Endometrial microvascular endothelial cells (primary cell): Measurements from ENCODE around the gene KIAA1549. TPM values are rescaled to one million over a fixed set of nuclear protein-coding genes. Genes with fewer than 3 reads are reported as not detected.

Experiments used
- in situ Hi-C: cut with HindIII; loops from 2 replicates; pipeline ENCODE4 v1.10.0; 2017; ENCODE audit warnings: low sequenced_read_pairs, low pct_unique_long_range_greater_than_20kb; ENCODE audit errors: inconsistent ontology term
- total RNA-seq: library from RNA; depleted of rRNA; stranded (reverse); fragments of >200 nt; gene quantifications from one replicate; pipeline ENCODE4 v1.2.3, GENCODE V29; 2015; ENCODE audit errors: inconsistent ontology term

The KIAA1549 gene
- total RNA-seq, 1 donor from 2014 or later: 4.9 TPM

DNA sequence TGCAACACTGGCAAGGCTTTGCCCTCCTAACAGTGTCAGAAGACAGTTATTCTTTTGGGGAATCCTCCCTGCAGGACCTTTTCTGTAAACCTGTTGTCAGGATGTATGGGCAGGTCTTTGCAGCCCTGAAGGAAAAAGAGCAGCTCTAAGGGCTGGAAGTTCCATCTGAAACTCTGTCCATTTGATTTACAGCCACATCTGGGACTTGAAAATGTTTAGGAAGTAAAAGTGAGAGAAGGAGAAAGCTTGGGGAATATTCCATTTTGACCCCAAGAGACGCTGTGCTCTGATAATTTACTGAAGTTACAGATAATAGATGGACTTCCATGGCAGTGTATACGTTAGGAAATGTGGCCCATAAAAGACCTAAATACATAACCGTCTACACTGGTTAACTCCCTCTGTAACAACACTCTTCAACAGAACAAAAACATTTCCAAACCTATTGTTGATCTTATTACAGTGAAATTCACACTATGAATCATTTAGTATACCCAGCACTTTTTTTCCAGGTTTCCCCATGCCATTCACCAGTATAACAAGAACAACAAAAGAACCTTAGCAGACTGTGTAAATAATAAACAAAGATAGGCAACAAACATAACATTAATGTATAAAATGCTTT, 89.1 kb downstream of the KIAA1549 start:
- in situ Hi-C loops: no loop called here

- in situ Hi-C loops: no loop called here
Observed at GRCh38 chr7:138891446-138891810, 89.8 kb downstream of the KIAA1549 start.

DNA sequence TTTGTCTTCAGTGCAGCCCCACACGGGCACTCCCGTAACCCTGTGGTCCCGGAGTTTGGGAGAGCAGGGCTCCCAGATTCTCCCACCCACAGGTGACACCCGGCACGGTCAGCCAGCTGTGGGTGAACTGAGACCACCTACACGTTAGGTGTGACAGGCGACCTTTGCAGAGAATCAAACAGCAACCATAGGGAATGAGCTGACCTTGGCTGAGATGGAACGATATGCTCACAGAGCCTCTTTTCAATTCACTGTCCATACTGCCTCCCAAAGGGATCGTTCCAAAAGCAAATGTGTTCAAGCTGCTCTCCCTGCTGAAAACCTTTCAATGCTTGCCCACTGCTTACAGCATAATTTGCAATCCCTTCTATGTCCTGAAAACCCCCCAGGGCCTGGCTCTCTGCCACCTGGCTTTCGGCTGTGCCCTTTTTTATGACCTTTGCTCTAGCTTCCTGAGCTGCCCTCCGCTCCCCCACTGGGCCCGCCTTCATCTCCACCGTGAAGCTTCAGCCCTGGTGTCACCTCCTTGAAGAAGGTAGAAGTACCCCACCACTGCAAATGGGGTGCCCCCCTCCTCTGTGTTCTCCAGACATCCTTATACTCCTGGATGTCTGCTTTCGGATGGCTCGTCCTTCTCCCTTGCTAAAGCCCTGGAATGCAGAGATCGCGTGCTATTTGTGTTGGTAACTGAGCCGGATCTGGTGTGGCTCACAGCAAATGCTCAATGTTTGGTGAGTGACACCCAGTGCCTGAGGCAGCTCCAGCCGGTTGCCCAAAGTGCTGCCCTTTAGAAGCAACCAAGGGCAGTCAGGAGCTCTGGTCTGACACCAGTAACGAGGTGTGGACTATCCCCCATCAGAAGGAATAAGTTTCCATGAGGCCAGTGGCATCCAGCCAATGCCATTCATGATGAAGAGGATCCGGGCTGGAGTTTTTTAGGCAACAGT, 90.4 kb downstream of the KIAA1549 start:
- in situ Hi-C loops: no loop called here

DNA sequence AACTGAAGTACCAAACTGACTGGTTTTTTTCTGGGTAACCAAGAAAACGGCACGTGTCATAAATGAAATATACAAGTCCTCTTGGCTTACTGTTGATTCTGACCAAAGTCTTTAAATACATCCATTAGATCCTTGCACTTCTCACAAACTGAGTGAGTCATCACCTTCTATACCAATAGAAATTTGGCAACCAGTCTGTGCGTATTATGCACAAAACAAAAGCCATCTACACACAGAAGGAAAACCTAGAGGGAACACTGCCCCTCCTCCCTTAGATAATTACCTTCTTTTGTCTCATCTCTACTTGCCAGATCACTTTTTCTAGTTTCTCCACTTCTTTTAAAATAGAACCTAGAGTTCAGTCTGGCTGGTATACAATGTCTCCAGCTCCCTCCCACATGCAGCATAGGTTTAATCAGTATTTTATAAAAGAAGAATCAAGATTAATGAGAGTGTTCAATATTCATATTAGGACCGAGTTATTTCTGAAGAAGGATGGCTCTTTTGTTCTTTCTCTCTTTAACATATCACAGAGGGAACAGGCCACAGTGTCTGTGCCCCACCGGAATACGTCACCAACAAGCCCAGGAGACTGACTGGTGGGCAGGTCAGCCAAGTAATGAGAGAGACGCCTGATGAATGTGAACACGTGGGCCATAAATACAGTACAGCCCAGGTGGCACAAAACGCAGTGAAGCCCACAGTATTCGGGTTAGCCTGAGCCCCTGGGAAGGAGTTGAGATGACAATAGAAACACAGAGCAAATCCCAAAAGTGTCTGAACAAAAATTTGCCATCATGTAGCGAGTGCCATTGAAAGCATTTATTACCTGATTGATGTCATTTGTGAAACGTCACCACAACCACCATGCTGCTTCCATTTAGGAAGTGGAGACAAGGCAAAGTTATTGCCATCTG, 91.3 kb downstream of the KIAA1549 start:
- in situ Hi-C loops: no loop called here

DNA sequence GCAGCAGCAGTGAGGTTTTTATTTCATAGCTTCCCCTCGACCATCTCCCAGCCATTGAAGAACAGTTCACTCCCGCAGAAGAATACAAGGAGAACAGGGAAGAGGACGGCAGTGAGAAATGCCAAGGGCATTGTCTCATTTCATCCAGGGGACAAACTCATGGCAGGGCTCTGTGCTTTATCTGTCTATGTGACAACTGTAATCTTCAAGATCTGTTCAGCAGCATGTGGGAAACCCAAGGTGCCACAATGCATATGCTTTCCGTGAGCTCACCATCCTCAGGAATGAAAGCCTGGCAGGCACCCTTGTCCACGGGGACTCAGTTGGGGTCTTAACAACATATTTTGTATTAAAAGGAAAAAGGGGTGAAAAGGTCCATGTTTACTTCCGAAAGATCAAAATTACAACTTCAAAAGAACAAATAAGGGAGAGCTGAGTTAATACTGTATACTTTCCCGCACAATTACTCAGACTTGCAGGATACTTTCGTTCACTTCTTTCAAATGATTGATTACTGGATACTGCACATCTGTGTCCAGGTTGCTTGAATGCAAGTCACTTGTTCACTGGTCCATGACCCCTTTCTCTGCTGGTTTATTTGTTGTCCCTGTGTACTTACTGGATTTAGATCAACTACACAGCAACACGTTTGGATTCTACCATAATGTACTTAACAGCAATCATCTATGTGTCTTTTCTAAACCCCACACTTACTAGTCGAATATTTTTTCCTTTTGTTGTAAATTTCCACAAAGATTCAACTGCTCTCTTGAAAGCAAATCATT, 93.1 kb downstream of the KIAA1549 start:
- in situ Hi-C loops: no loop called here

GRCh38 chr7:138887085-138887710, 94.0 kb downstream of the KIAA1549 start:
- in situ Hi-C loops: no loop called here

- in situ Hi-C loops: no loop called here
Observed at GRCh38 chr7:138886501-138886917, 94.7 kb downstream of the KIAA1549 start.

- in situ Hi-C loops: no loop called here
Observed at GRCh38 chr7:138885383-138886147, 95.6 kb downstream of the KIAA1549 start.

DNA sequence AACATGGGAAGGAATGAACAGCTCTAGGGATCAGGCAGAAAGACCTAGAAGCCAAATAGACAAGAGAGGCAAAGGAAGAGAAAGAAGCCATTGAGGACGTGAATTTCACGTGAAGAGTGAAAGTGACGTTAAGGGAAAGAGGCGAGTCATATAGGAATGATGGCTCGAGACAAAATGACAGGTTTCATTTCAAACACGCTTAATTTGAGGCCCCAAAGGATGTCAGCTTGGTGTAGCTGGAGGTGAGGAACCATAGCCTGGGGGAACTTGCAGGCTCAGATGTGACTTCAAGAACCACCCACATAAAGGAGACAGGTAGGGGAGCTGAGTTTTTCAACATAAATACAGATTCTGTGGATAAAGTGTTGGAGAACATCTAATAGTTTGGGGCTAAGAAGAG, 98.9 kb downstream of the KIAA1549 start:
- in situ Hi-C loops: no loop called here

GRCh38 chr7:138881579-138882188, 99.5 kb downstream of the KIAA1549 start:
- in situ Hi-C loops: no loop called here

GRCh38 chr7:138880881-138881578, 100.2 kb downstream of the KIAA1549 start:
- in situ Hi-C loops: no loop called here

- in situ Hi-C loops: no loop called here
Observed at GRCh38 chr7:138879356-138879755, 101.8 kb downstream of the KIAA1549 start.

- in situ Hi-C loops: no loop called here
Observed at GRCh38 chr7:138878856-138879255, 102.3 kb downstream of the KIAA1549 start.

DNA sequence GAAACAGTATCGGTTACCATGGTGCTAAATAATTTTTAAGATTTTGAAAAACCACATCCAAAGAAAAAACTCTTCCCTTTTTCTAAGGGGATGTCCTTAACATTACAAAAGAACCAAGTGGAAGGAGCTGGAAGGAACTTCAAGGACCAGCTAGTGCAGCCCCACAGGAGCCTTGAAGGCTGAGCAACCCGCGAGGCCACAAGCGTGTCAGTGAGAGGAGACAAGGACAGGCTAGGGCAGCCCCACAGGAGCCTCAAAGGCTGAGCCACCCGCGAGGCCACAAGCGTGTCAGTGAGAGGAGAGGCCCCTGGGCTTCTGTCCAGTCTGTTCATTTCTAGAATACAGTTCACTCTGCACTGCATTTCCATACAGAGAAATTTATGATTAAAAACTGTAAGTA, 103.1 kb downstream of the KIAA1549 start:
- in situ Hi-C loops: no loop called here

- in situ Hi-C loops: no loop called here
Observed at GRCh38 chr7:138876326-138876725, 104.9 kb downstream of the KIAA1549 start.

DNA sequence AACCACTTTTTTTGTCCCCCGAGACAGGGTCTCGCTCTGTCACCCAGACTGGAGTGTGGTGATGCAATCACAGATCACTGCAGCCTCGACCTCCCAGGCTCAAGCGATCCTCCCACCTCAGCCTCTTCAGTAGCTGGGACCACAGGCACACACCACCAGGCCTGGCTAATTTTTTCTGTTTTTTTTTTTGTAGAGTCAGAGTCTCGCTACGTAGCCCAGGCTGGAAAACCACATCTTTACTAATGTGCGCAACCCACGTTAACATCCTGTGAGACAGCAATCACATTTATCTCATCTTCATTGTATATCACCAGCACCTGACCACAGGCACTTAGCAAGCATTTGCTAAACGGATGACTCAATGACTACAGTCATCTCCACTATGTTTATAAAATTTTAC, 105.4 kb downstream of the KIAA1549 start:
- in situ Hi-C loops: no loop called here
